Measurements from ENCODE around the gene PRR16. TPM values are rescaled to one million over a fixed set of nuclear protein-coding genes. Genes with fewer than 3 reads are reported as not detected.
"Not testable (repeated sequence)": the region's sequence is repeated elsewhere in the genome, so short reads cannot be mapped to it uniquely, and the experiment has no call there.

Gene PRR16
- total RNA-seq, 2 donors from 2014 or later = not detected

GRCh38 chr5:120449501-120449900 is 14.6 kb upstream of the PRR16 start:
- Mint-ChIP-seq H3K27ac (no peak overlapping the region), H3K4me3 (no peak overlapping the region), H3K4me1 (ENCODE audit: low read depth) (no peaks in the 10 kb centered on the region), H3K9me3 (peaks cover 0 to 2% of the 10 kb centered on the region in 2 donors), H3K27me3 (ENCODE audit: low read depth) (no peaks in the 10 kb centered on the region), H3K36me3 (ENCODE audit: insufficient read depth in 2 of 2) (no peaks in the 10 kb centered on the region)
- DNase-seq (no peak), ATAC-seq (replicated peaks in 1 of 2) (no peak)

DNA sequence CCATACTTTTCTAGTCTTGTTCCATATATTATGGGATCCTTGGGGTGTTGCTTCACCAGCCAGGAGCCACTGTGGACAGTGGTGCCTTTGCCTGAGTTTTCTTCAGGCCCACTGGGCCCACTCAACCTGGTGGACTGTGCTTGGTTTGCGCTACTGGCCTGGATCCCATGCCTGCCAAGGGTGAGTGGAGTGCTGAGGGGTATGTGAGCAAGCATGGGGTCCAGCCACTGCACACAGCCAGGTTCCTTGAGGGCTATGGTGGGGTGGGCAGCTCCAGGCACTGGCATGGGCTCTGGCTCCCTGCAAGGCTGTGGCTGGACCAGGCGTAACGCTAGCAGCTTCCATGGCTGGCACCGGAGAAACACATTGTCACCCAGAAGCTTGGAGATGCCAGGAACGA is 13.2 kb upstream of the PRR16 start:
- DNase-seq (no peak), ATAC-seq (replicated peaks in 1 of 2) (no peak)
- Mint-ChIP-seq H3K4me1 (ENCODE audit: low read depth) (no peaks in the 10 kb centered on the region), H3K4me3 (no peak overlapping the region), H3K27me3 (ENCODE audit: low read depth) (no peaks in the 10 kb centered on the region), H3K27ac (no peak overlapping the region), H3K36me3 (ENCODE audit: insufficient read depth in 2 of 2) (no peaks in the 10 kb centered on the region), H3K9me3 (peaks cover 0 to 2% of the 10 kb centered on the region in 2 donors)

DNA sequence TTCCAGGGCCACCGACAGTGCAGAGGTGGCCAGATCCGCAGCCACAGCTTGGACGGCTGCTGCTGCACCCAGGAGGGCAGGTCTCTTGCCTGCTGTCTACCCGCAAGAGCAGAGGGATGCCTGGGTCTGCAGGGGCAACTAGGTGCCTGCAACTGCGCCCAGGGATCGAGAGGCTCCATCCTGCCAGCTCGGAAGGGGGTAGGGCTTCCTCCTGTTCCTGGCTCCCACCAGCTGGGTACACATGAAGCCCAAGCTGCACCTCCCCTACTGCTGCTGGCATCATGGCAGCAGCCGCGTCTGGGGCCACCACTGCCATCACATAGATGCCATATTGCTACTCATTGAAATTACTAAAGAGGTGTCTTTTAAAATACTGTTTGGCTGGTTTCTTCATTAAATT is 12.7 kb upstream of the PRR16 start:
- H3K36me3 Mint-ChIP-seq (ENCODE audit: insufficient read depth in 2 of 2) = no peaks in the 10 kb centered on the region
- H3K27me3 Mint-ChIP-seq (ENCODE audit: low read depth) = peaks cover 4% of the 10 kb centered on the region
- ATAC-seq (replicated peaks in 1 of 2) = no peak

GRCh38 chr5:120452471-120452870 is 11.6 kb upstream of the PRR16 start:
- H3K9me3 Mint-ChIP-seq = peaks cover 0 to 2% of the 10 kb centered on the region in 2 donors
- peaks cover 6% of the 10 kb centered on the region for H3K27me3 Mint-ChIP-seq (ENCODE audit: low read depth)
- H3K4me3 Mint-ChIP-seq = no peak overlapping the region
- no peak overlapping the region for H3K27ac Mint-ChIP-seq
- H3K36me3 Mint-ChIP-seq (ENCODE audit: insufficient read depth in 2 of 2) = no peaks in the 10 kb centered on the region
- ATAC-seq (replicated peaks in 1 of 2) (no peak), DNase-seq (no peak)
- no peaks in the 10 kb centered on the region for H3K4me1 Mint-ChIP-seq (ENCODE audit: low read depth)

More for the DNA sequence above, 12.7 kb upstream of the PRR16 start:
- Mint-ChIP-seq H3K4me3 (no peak overlapping the region), H3K4me1 (ENCODE audit: low read depth) (no peaks in the 10 kb centered on the region), H3K9me3 (peaks cover 0 to 2% of the 10 kb centered on the region in 2 donors), H3K27ac (no peak overlapping the region)
- DNase-seq = no peak

- Mint-ChIP-seq H3K27me3 (ENCODE audit: low read depth) (peaks cover 6% of the 10 kb centered on the region), H3K27ac (no peak overlapping the region), H3K9me3 (no peaks in the 10 kb centered on the region), H3K4me1 (ENCODE audit: low read depth) (peaks cover 5% of the 10 kb centered on the region), H3K36me3 (ENCODE audit: insufficient read depth in 2 of 2) (no peaks in the 10 kb centered on the region), H3K4me3 (no peak overlapping the region)
- no peak for ATAC-seq (replicated peaks in 1 of 2)
- no peak for DNase-seq
These were observed 9.9 kb upstream of the PRR16 start for GRCh38 chr5:120454094-120454798.

- Mint-ChIP-seq H3K27me3 (ENCODE audit: low read depth) (peaks cover 6% of the 10 kb centered on the region), H3K27ac (no peak overlapping the region), H3K36me3 (ENCODE audit: insufficient read depth in 2 of 2) (no peaks in the 10 kb centered on the region), H3K9me3 (no peaks in the 10 kb centered on the region), H3K4me1 (ENCODE audit: low read depth) (peaks cover 5% of the 10 kb centered on the region), H3K4me3 (no peak overlapping the region)
- DNase-seq = no peak
- ATAC-seq (replicated peaks in 1 of 2) = no peak
These were observed 8.1 kb upstream of the PRR16 start for GRCh38 chr5:120456006-120456405.

- ATAC-seq (replicated peaks in 1 of 2) = peak; percentile 68 to 80
- peak; percentile 28 to 54 for DNase-seq
- H3K4me3 Mint-ChIP-seq = peak overlapping the region; percentile 12 to 33
- H3K9me3 Mint-ChIP-seq = no peaks in the 10 kb centered on the region
- peaks cover 12% of the 10 kb centered on the region for H3K27me3 Mint-ChIP-seq (ENCODE audit: low read depth)
- H3K36me3 Mint-ChIP-seq (ENCODE audit: insufficient read depth in 2 of 2) = no peaks in the 10 kb centered on the region
- H3K27ac Mint-ChIP-seq = no peak overlapping the region
- peaks cover 5% of the 10 kb centered on the region for H3K4me1 Mint-ChIP-seq (ENCODE audit: low read depth)
These were observed 6.1 kb upstream of the PRR16 start for GRCh38 chr5:120457839-120458507.

DNA sequence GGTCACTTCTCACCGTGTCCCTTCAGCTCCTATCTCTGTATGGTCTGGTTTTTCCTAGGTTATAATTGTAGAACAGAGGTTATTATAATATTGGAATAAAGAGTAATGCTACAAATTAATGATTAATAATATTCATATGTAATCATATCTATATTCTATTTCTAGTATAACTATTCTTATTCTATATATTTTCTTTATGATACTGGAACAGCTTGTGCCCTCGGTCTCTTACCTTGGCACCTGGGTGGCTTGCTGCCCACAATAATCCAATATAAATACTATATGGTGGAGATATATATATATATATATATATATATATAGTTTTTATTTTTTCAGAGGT is 5.6 kb upstream of the PRR16 start:
- not testable (repeated sequence) for DNase-seq; ATAC-seq (replicated peaks in 1 of 2); H3K27ac Mint-ChIP-seq; H3K9me3 Mint-ChIP-seq; H3K4me1 Mint-ChIP-seq (ENCODE audit: low read depth); H3K36me3 Mint-ChIP-seq (ENCODE audit: insufficient read depth in 2 of 2)
- Mint-ChIP-seq H3K27me3 (ENCODE audit: low read depth) (peaks cover 17% of the 10 kb centered on the region), H3K4me3 (peak overlapping the region in 1 of 2 donors; percentile 33)

DNA sequence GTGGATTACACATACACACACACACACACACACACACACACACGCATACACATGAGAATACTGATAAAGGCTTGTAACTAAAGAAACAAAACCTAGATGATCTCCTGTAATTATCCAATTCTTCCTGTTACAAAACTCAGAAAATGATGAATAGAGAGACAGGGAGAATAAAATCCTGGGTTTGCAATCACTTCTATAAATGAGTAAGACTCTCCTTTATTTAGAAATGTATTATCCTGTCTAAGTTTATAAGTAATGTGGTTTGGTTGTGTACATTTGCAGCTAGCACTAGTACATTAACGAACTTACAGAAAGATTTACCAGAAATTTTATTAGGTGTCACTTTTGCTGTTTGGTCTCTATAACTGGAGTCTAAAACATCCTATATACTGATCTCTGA is 2.8 kb upstream of the PRR16 start:
- no peak overlapping the region for H3K27ac Mint-ChIP-seq
- no peaks in the 10 kb centered on the region for H3K36me3 Mint-ChIP-seq (ENCODE audit: insufficient read depth in 2 of 2)
- H3K4me3 Mint-ChIP-seq = no peak overlapping the region
- DNase-seq (no peak), ATAC-seq (replicated peaks in 1 of 2) (no peak)
- peaks cover 18% of the 10 kb centered on the region for H3K4me1 Mint-ChIP-seq (ENCODE audit: low read depth)
- H3K9me3 Mint-ChIP-seq = no peaks in the 10 kb centered on the region
- peaks cover 35% of the 10 kb centered on the region for H3K27me3 Mint-ChIP-seq (ENCODE audit: low read depth)

GRCh38 chr5:120463006-120463680 is 957 bp upstream of the PRR16 start:
- H3K36me3 Mint-ChIP-seq (ENCODE audit: insufficient read depth in 2 of 2) = no peaks in the 10 kb centered on the region
- H3K4me3 Mint-ChIP-seq = peak overlapping the region; percentile 41 to 72
- no peak for ATAC-seq (replicated peaks in 1 of 2)
- H3K27me3 Mint-ChIP-seq (ENCODE audit: low read depth) = peaks cover 36% of the 10 kb centered on the region
- no peak for DNase-seq
- H3K27ac Mint-ChIP-seq = no peak overlapping the region
- peaks cover 17% of the 10 kb centered on the region for H3K4me1 Mint-ChIP-seq (ENCODE audit: low read depth)
- no peaks in the 10 kb centered on the region for H3K9me3 Mint-ChIP-seq

DNA sequence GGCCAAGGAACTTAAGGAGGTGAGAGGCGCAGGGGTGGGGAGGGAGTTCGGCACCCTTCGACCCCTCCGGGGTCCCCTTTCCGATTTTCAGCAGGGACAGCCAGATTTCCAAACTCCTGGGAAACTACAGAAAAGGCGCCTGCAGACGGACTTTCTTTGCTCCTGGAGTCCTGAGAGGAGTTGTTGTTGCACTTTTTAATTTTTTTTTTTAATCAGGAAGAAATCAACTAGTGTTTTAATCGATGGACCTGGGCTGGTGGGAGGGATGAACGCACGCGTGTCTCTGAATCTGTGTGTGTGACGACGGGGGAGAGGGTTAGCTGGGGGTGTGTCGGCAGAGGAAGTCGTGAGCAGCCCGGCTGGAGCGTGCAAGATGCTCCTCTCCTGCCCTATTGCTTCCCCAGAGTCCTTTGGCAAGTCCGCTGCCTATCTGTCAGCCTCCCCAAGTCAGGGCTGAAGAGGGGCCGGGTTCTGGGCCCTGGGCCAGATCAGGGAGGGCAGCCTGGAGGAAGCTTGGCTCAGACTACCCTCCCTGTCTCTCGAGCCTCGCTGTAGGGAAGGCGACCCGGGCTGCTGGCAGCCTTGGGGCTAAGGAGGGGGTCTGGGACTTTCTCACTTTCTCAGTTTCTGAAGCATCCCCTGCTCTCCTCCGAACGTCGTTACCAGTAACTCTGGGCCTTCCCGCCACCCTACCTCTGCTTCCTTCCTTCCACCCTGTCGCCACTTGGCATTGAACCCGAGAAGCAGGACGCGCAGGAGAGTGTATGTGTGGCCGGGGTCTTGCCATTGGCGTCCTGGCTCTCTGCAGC is 731 bp downstream of the PRR16 start:
- Mint-ChIP-seq H3K4me1 (ENCODE audit: low read depth) (peaks cover 17% of the 10 kb centered on the region), H3K4me3 (peak overlapping the region; percentile 27 to 82), H3K36me3 (ENCODE audit: insufficient read depth in 2 of 2) (no peaks in the 10 kb centered on the region), H3K27ac (no peak overlapping the region), H3K9me3 (no peaks in the 10 kb centered on the region), H3K27me3 (ENCODE audit: low read depth) (peaks cover 36% of the 10 kb centered on the region)
- DNase-seq (peak in 1 of 2 donors; percentile 5), ATAC-seq (replicated peaks in 1 of 2) (peak; percentile 30 to 43)

DNA sequence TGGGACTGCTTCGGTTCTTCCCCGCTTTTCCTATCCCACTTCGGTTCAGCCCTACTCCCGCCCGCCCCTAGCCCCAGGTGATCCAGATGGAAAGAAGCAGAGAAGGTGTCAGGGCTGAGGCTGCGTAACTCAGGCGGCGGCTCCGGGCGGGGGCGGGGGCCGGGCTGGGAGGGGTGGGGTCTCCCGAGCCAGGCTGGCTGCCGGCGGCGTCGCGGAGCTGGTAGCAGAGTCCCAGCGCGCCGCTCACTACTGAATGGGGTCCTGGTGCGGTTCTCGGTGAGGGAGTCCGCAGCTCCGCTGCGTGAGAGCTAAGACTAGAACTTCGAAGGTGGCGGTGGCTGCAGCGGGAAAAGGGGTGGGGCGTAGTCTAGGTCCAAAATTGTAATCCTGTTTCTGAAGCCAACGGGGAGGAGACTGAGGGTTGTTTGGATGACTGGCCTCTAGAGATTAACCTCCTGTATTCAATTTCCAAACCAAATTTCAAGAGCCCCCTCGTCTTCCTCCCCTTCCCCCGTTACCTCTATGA is 1.4 kb downstream of the PRR16 start:
- H3K4me1 Mint-ChIP-seq (ENCODE audit: low read depth) = peaks cover 17% of the 10 kb centered on the region
- peaks cover 36% of the 10 kb centered on the region for H3K27me3 Mint-ChIP-seq (ENCODE audit: low read depth)
- H3K27ac Mint-ChIP-seq = no peak overlapping the region
- DNase-seq (peak in 1 of 2 donors; percentile 1), ATAC-seq (replicated peaks in 1 of 2) (peak; percentile 26 to 50)
- H3K36me3 Mint-ChIP-seq (ENCODE audit: insufficient read depth in 2 of 2) = no peaks in the 10 kb centered on the region
- no peaks in the 10 kb centered on the region for H3K9me3 Mint-ChIP-seq
- H3K4me3 Mint-ChIP-seq = peak overlapping the region; percentile 14 to 82

All from activated T-cell treated with anti-CD3 and anti-CD28 coated beads, Interleukin-2, amount 50 U/mL, for 72 hours (primary cell).